ENCODE results near the gene PGLYRP4.

The PGLYRP4 gene

DNA sequence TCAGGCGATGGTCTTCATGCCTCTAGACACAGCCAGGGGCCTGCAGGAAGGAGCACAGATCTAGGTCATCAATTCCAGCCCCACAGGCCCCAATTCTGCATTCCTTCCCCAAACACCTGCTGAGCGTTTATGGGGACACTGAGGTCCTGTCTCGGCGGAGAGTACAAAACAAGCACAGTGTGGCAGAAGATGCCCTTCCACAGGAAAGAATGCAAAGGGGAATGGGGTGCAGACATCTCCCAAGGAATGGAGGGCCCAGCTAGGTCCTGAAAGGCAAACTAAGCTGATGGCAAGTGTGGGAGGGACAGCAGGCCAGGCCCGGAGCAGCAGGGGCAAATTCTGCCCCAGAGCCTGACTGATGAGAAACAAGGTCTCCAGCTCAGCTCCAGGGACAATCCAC lies 45.8 kb upstream of the PGLYRP4 start:
- TF ChIP-seq, protein P1, sequence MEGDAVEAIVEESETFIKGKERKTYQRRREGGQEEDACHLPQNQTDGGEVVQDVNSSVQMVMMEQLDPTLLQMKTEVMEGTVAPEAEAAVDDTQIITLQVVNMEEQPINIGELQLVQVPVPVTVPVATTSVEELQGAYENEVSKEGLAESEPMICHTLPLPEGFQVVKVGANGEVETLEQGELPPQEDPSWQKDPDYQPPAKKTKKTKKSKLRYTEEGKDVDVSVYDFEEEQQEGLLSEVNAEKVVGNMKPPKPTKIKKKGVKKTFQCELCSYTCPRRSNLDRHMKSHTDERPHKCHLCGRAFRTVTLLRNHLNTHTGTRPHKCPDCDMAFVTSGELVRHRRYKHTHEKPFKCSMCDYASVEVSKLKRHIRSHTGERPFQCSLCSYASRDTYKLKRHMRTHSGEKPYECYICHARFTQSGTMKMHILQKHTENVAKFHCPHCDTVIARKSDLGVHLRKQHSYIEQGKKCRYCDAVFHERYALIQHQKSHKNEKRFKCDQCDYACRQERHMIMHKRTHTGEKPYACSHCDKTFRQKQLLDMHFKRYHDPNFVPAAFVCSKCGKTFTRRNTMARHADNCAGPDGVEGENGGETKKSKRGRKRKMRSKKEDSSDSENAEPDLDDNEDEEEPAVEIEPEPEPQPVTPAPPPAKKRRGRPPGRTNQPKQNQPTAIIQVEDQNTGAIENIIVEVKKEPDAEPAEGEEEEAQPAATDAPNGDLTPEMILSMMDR (IDR thresholded peaks at IDR 0.05; ENCODE audit: low read depth, low read length), result no peak

DNA sequence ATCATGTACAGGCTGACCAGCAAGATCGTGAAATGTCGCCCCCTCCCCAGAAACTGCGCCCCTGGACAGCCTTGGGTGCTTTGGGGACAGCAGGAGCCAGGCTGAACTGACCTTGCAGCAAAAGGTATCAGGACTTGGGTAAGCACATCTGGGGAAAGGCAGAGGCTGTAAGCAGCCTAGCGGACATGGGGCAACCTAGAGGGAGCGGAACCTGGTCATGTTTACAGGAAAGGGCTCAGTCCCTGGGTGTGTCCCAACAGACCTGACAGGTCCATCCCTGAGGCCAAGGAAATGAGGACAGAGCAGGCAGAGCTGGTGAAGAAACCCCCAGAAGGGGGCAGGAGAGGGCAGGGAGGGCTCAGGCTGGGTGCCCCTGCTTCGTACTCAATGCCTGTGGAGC lies 45.3 kb upstream of the PGLYRP4 start:
- H3K4me3 ChIP-seq (ENCODE audit: low read depth, low read length), result no peak overlapping the region
- TF ChIP-seq, protein P1 (IDR thresholded peaks at IDR 0.05; ENCODE audit: low read depth, low read length), result no peak

More for the DNA sequence above, 45.8 kb upstream of the PGLYRP4 start:
- H3K4me3 ChIP-seq (ENCODE audit: low read depth, low read length), result no peak overlapping the region

DNA sequence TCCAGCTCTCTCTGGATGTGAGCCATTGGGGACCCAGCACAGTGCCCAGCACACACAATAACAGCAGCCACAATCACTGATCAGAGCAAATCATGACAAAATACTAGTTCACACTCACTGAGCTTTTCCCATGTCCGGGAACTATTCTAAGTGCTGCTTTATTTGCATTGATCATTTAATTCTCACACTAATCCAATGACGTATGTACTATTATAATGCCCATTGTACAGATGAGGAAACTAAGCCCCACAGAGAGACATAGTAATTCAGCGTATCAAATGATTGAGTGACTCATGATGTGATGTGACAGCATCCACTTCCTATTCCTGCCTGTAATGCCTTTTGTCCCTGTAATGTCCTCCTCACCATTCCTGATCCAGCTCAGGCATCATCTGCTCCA lies 44.2 kb upstream of the PGLYRP4 start:
- no peak overlapping the region for H3K4me3 ChIP-seq (ENCODE audit: low read depth, low read length)
- TF ChIP-seq, protein P1 (IDR thresholded peaks at IDR 0.05; ENCODE audit: low read depth, low read length), result no peak

DNA sequence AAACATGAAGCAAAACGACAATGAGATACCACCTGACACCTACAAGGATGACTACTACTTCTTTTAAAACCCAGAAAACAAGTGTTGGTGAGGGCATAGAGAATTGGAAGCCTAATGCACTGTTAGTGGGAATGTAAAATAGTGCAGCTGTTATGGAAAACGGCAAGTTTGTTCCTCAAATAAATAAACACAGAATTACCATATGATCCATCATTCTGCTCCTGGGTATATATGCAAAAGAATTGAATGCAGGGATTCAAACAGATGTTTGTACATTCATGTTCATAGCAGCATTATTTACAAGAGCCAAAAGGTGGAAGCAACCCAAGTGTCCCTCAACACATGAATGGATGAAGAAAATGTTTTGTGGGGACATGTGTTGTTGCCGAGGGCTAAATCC lies 43.6 kb upstream of the PGLYRP4 start:
- TF ChIP-seq, protein P1 (IDR thresholded peaks at IDR 0.05; ENCODE audit: low read depth, low read length), result no peak
- H3K4me3 ChIP-seq (ENCODE audit: low read depth, low read length), result no peak overlapping the region

DNA sequence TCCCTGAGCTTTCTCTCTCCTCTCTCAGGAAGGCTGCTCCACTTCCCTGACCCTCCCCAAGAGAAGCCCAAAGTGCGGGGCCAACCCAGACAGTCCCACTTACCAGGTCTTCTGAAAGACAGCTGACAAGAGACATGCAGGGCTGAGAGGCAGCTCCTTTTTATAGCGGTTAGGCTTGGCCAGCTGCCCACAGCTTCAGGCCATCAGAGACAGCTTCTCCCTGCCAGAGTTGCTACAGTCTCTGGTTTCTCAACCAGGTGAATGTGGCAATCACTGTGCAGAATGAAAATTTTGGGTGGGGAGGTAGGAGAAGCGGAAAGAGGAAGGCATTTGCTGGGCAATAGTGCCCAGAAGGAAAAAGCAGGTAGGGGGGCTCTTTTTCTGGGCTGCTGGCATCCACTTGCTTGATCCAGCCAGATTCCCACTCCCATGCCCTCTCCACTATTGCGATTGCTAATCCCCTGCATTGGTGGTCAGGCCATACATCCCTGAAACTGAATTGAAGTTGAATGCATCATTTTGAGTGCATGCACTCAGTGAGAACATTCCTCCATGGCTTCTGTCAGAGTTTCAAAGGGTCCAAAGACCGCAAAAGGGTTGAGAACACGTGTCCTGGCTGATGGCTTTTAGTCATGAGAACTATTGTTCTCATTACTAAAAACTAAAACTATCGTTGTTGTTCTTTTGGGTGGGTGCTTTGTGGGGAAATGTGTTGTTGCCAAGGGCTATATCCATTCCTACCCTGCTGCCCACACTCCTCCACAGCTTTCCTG lies 42.5 kb upstream of the PGLYRP4 start, which contains the start of gene S100A8:
Gene S100A8 (minus strand): TSS at position 136 of the 773 bp plus-strand sequence. CDS start 538 bp downstream, outside the sequence.
- TF ChIP-seq, protein P1 (IDR thresholded peaks at IDR 0.05; ENCODE audit: low read depth, low read length), result no peak
- no peak within 1 kb of the TSS for H3K4me3 ChIP-seq (ENCODE audit: low read depth, low read length)

DNA sequence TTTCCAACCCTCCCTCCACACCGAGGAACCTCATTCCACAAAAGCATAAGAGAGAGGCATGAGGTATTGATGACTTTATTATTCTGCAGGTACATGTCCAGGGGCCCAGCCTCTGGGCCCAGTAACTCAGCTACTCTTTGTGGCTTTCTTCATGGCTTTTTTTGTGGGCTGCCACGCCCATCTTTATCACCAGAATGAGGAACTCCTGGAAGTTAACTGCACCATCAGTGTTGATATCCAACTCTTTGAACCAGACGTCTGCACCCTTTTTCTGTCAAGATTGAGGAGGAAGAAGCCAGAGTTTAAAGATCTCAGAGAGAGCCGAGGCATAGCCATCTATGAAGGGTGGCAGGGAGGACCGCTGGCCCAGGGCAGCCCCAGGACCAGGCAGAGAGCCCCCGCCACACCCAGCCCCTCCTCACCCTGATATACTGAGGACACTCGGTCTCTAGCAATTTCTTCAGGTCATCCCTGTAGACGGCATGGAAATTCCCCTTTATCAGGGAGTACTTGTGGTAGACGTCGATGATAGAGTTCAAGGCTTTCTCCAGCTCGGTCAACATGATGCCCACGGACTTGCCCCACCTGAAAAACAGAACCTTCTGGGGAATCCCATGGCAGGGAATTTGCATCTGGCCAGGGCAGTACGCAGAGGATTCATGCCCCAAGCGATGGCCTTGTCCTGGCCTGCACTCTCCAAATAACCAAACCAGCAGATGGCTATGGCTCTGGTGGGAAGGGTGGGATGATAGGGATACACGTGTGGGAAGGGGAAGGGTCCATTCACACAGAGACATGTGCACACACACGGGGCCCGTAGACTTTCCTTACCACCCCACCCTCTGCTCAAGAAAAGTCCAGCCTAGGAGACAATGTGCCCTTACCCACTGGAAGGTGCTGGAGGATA lies 41.6 kb upstream of the PGLYRP4 start:
- H3K4me3 ChIP-seq (ENCODE audit: low read depth, low read length), result no peak overlapping the region
- TF ChIP-seq, protein P1 (IDR thresholded peaks at IDR 0.05; ENCODE audit: low read depth, low read length), result no peak
